H1 (cell line): ENCODE results near the gene USH1G.

ENCODE experiments used
- BCL11A ChIP-seq, 2 experiments: IDR thresholded peaks; one replicate each; pipeline ENCODE4 v1.6.1; 2011; ENCODE audit warnings: low read depth in 2 of 2, low read length in 2 of 2, mild to moderate bottlenecking in 2 of 2
- BRCA1 ChIP-seq: IDR thresholded peaks from 2 replicates; pipeline ENCODE4 v1.6.1; 2012; ENCODE audit warnings: low read depth, low read length, improper control_type of control experiment
- EZH2 ChIP-seq: fragments of 200-600 bp; sonication (generic); IDR thresholded peaks from 2 replicates; pipeline ENCODE4 v1.7.1; 2012; ENCODE audit warnings: low read depth, mild to moderate bottlenecking, moderate library complexity, low read length, inconsistent platforms; ENCODE audit not compliant: severe bottlenecking
- GTF2F1 ChIP-seq: IDR thresholded peaks from 2 replicates; pipeline ENCODE4 v1.6.1; 2012; ENCODE audit warnings: low read depth, low read length, improper control_type of control experiment, borderline replicate concordance
- HDAC2 ChIP-seq, 2 experiments: fragments of 300-600 bp in 1 of 2; sonication (generic) in 1 of 2; IDR thresholded peaks; 2 replicates each; pipeline ENCODE4 v1.6.1; 2011 to 2012; ENCODE audit warnings: low read depth in 2 of 2, low read length in 2 of 2, mild to moderate bottlenecking in 2 of 2, moderate library complexity in 2 of 2, borderline replicate concordance in 1 of 2, inconsistent platforms in 1 of 2
- POLR2A ChIP-seq, 2 experiments: IDR thresholded peaks; 1 replicate in 1 of 2; 2 replicates in 1 of 2; pipeline ENCODE4 v1.6.1; 2011; ENCODE audit warnings: low read depth in 2 of 2, low read length in 2 of 2, mild to moderate bottlenecking in 2 of 2; ENCODE audit errors: control extremely low read depth in 1 of 2
- RAD21 ChIP-seq, 2 experiments: IDR thresholded peaks in 1 of 2; conservative IDR thresholded peaks in 1 of 2; 2 replicates each; pipeline ENCODE4 v1.6.1; 2011; ENCODE audit warnings: low read depth in 2 of 2, low read length in 2 of 2, improper control_type of control experiment in 1 of 2, inconsistent platforms in 1 of 2, mild to moderate bottlenecking in 1 of 2, moderate library complexity in 1 of 2
- SP2 ChIP-seq: IDR thresholded peaks from 2 replicates; pipeline ENCODE4 v1.6.1; 2012; ENCODE audit warnings: mild to moderate bottlenecking, low read length, inconsistent platforms
- TCF12 ChIP-seq: IDR thresholded peaks from 2 replicates; pipeline ENCODE4 v1.6.1; 2011; ENCODE audit warnings: low read depth, mild to moderate bottlenecking, low read length
- TF ChIP-seq, protein P1 (sequence below), 3 experiments: IDR thresholded peaks; 1 replicate in 2 of 3; 2 replicates in 1 of 3; pipeline versions ENCODE4 v1.5.1 to v1.6.1; 2011; ENCODE audit warnings: low read length in 3 of 3, mild to moderate bottlenecking in 3 of 3, inconsistent platforms in 2 of 3, low read depth in 1 of 3, moderate library complexity in 1 of 3; ENCODE audit not compliant: insufficient read depth in 1 of 3; ENCODE audit errors: control extremely low read depth in 1 of 3

DNA sequence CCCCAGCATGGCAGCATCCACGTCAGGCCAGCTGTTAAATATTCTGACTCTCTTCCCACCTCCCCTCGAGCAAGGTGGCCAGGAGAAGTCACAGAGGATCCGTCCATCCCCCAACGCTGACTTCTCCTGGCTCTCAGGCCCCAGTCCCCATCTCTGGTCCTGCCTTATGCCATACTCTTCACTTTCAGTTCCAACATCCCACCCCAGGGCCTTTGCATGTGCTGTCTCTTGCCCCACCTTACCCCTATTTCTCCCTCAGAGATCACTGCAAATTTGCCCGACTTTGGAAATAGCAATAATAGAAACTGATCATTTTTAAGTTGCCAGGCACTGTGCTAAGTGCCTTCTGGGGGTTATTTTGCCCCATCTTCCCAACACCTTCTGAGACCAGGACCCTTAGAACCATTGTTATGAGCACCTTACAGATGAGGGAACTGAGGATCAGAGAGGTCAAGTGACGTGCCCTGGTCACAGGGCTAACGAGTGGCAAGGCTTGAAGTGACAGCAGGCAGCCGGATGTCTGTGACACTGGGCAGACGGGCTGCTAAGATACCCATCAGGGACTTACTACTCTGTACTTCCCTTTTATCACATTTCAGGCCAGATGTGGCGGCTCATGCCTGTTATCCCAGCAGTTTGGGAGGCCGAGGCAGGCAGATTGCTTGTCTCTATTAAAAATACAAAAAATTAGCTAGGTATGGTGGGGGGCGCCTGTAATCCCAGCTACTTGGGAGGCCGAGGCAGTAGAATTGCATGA lies 31.8 kb upstream of the USH1G start:
- TF ChIP-seq GTF2F1 (no peak), BCL11A (IDR thresholded peaks at IDR 0.05; ENCODE audit: low read depth in 2 of 2, low read length in 2 of 2) (no peak), TCF12 (no peak), EZH2 (no peak), SP2 (no peak), RAD21 (IDR thresholded peaks at IDR 0.05 in 1 of 2, conservative IDR thresholded peaks at IDR 0.05 in 1 of 2; ENCODE audit: low read depth in 2 of 2, low read length in 2 of 2) (no peak), BRCA1 (no peak), HDAC2 (IDR thresholded peaks at IDR 0.05; ENCODE audit: borderline replicate concordance in 1 of 2, low read depth in 2 of 2, low read length in 2 of 2) (no peak), POLR2A (IDR thresholded peaks at IDR 0.05; ENCODE audit: control extremely low read depth in 1 of 2, low read depth in 2 of 2, low read length in 2 of 2) (no peak)
- TF ChIP-seq, protein P1, sequence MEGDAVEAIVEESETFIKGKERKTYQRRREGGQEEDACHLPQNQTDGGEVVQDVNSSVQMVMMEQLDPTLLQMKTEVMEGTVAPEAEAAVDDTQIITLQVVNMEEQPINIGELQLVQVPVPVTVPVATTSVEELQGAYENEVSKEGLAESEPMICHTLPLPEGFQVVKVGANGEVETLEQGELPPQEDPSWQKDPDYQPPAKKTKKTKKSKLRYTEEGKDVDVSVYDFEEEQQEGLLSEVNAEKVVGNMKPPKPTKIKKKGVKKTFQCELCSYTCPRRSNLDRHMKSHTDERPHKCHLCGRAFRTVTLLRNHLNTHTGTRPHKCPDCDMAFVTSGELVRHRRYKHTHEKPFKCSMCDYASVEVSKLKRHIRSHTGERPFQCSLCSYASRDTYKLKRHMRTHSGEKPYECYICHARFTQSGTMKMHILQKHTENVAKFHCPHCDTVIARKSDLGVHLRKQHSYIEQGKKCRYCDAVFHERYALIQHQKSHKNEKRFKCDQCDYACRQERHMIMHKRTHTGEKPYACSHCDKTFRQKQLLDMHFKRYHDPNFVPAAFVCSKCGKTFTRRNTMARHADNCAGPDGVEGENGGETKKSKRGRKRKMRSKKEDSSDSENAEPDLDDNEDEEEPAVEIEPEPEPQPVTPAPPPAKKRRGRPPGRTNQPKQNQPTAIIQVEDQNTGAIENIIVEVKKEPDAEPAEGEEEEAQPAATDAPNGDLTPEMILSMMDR (IDR thresholded peaks at IDR 0.05; ENCODE audit: control extremely low read depth in 1 of 3, insufficient read depth in 1 of 3, low read depth in 1 of 3, low read length in 3 of 3), result no peak
